D721Med (cell line): ENCODE results near the gene UBA3.

Experiments used
- DNase-seq: peaks from one replicate; pipeline ENCODE4 v3.0.0; 2011; ENCODE audit warnings: low spot score; ENCODE audit not compliant: insufficient read length
- FAIRE-seq: peaks from 2 replicates; lab custom pipeline; 2011; peaks lifted over from hg19 to GRCh38; lab: Jason Lieb, UNC
- TF ChIP-seq, protein P1 (sequence below): IDR thresholded peaks from 2 replicates; pipeline ENCODE4 v1.5.1; 2012; ENCODE audit warnings: mild to moderate bottlenecking, control low read depth; ENCODE audit not compliant: insufficient read depth; ENCODE audit errors: missing control alignments

UBA3 gene

DNA sequence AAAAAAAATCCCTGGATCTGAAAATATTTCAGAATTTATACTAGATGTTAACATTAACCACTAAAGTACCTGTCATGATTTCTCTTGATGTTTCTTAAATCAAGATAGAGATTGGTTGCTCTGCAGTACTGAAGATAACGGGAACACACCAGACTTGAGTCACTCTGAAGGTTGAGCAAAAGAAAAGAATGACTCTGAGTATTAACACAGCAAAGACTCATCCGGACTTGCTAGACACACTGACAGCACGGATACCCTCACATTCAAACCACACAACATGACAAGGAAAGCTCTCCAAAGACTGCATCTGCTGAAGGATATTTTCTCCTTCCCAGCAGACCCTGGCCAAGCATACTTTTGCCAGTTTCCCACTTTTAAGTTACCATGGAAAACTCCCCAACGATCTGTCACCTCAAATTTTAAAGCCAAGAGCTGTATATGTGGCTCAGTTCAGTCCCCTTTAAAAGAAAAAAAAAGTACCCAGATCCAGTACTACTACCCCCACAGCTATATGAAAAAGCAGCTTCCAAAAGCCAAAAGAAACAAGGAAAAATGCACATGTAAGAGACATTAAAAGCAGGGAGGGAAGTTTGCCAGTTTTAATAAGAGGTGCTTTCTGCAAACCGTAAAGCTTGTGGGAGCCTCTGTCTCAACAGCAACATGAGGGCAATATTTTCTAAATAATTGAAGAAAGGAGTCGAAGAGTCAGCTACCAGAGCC lies 74.9 kb downstream of the UBA3 start:
- DNase-seq, result no peak
- FAIRE-seq, result no peak
- TF ChIP-seq, protein P1, sequence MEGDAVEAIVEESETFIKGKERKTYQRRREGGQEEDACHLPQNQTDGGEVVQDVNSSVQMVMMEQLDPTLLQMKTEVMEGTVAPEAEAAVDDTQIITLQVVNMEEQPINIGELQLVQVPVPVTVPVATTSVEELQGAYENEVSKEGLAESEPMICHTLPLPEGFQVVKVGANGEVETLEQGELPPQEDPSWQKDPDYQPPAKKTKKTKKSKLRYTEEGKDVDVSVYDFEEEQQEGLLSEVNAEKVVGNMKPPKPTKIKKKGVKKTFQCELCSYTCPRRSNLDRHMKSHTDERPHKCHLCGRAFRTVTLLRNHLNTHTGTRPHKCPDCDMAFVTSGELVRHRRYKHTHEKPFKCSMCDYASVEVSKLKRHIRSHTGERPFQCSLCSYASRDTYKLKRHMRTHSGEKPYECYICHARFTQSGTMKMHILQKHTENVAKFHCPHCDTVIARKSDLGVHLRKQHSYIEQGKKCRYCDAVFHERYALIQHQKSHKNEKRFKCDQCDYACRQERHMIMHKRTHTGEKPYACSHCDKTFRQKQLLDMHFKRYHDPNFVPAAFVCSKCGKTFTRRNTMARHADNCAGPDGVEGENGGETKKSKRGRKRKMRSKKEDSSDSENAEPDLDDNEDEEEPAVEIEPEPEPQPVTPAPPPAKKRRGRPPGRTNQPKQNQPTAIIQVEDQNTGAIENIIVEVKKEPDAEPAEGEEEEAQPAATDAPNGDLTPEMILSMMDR, result no peak
